ENCODE data around the gene PNKD. TPM values are rescaled to one million over a fixed set of nuclear protein-coding genes. Genes with fewer than 3 reads are reported as not detected.
A peak's percentile ranks its signal among the peaks of the same experiment; 100 is the strongest.

PNKD gene
- total RNA-seq, 2 experiments from 2014 or later = 66.3 to 74.5 TPM

GRCh38 chr2:218253232-218253625 is 17.1 kb upstream of the PNKD start:
- TF ChIP-seq EZH2phosphoT487 (IDR thresholded peaks at IDR 0.05; ENCODE audit: borderline replicate concordance, low read depth, low read length) = no peak
- TF ChIP-seq, protein P1, sequence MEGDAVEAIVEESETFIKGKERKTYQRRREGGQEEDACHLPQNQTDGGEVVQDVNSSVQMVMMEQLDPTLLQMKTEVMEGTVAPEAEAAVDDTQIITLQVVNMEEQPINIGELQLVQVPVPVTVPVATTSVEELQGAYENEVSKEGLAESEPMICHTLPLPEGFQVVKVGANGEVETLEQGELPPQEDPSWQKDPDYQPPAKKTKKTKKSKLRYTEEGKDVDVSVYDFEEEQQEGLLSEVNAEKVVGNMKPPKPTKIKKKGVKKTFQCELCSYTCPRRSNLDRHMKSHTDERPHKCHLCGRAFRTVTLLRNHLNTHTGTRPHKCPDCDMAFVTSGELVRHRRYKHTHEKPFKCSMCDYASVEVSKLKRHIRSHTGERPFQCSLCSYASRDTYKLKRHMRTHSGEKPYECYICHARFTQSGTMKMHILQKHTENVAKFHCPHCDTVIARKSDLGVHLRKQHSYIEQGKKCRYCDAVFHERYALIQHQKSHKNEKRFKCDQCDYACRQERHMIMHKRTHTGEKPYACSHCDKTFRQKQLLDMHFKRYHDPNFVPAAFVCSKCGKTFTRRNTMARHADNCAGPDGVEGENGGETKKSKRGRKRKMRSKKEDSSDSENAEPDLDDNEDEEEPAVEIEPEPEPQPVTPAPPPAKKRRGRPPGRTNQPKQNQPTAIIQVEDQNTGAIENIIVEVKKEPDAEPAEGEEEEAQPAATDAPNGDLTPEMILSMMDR (conservative IDR thresholded peaks at IDR 0.05; ENCODE audit: low read length) = no peak
- no peak overlapping the region for H2AFZ ChIP-seq (ENCODE audit: low read length)
- DNase-seq (ENCODE audit: low spot score) = no peak
- peaks cover 87% of the 10 kb centered on the region for H3K36me3 ChIP-seq (ENCODE audit: insufficient read depth, low read length)
- no peaks in the 10 kb centered on the region for H3K9me2 ChIP-seq (ENCODE audit: insufficient read depth, low read length)
- H4K20me1 ChIP-seq (ENCODE audit: insufficient read depth, low read length) = no peaks in the 10 kb centered on the region
- H3K4me1 ChIP-seq (ENCODE audit: insufficient read depth, low read length, poor library complexity, severe bottlenecking) = peaks cover 11% of the 10 kb centered on the region
- no peak overlapping the region for H3K27ac ChIP-seq (ENCODE audit: low read depth, low read length, poor library complexity, severe bottlenecking)
- POLR2A ChIA-PET = interaction anchor here (0.6 to 1.0 kb wide), 4 partner anchors 34 to 389 kb away, joined by 3 read pairs; no protein-coding TSS in a partner anchor
- BruUV-seq (replicated peaks) = no TSS peak
- intact Hi-C loops (cut with micrococcal nuclease; ENCODE audit: unreplicated experiment) = no loop called here
- CTCF ChIA-PET (ENCODE audit: unreplicated experiment) = no interaction called here
- H3K4me3 ChIP-seq (ENCODE audit: low read depth, low read length, poor library complexity, severe bottlenecking) = no peak overlapping the region
- H3K9me3 ChIP-seq (ENCODE audit: low read length) = no peaks in the 10 kb centered on the region
- H3K79me2 ChIP-seq (ENCODE audit: insufficient read depth, low read depth, low read length) = no peaks in the 10 kb centered on the region
- H3K4me2 ChIP-seq (ENCODE audit: low read length) = no peak overlapping the region

- Histone ChIP-seq H3K9me3 (ENCODE audit: low read length) (no peaks in the 10 kb centered on the region), H3K27ac (ENCODE audit: low read depth, low read length, poor library complexity, severe bottlenecking) (no peak overlapping the region), H3K4me3 (ENCODE audit: low read depth, low read length, poor library complexity, severe bottlenecking) (no peak overlapping the region), H3K4me1 (ENCODE audit: insufficient read depth, low read length, poor library complexity, severe bottlenecking) (peaks cover 29% of the 10 kb centered on the region), H2AFZ (ENCODE audit: low read length) (no peak overlapping the region), H3K9me2 (ENCODE audit: insufficient read depth, low read length) (no peaks in the 10 kb centered on the region), H3K36me3 (ENCODE audit: insufficient read depth, low read length) (peaks cover 65% of the 10 kb centered on the region), H4K20me1 (ENCODE audit: insufficient read depth, low read length) (no peaks in the 10 kb centered on the region), H3K4me2 (ENCODE audit: low read length) (no peak overlapping the region), H3K79me2 (ENCODE audit: insufficient read depth, low read depth, low read length) (no peaks in the 10 kb centered on the region)
- TF ChIP-seq, protein P1 (conservative IDR thresholded peaks at IDR 0.05; ENCODE audit: low read length) = no peak
- TF ChIP-seq EZH2phosphoT487 (IDR thresholded peaks at IDR 0.05; ENCODE audit: borderline replicate concordance, low read depth, low read length) = no peak
- ChIA-PET POLR2A (interaction anchor here (0.6 to 1.5 kb wide), 4 partner anchors 11 to 1169 kb away, joined by 3 to 7 read pairs (median 4); no protein-coding TSS in a partner anchor), CTCF (ENCODE audit: unreplicated experiment) (interaction anchor here (1.7 kb wide), 1 partner anchor 24 kb away, joined by 4 read pairs; no protein-coding TSS in a partner anchor)
- BruUV-seq (replicated peaks) = no TSS peak
- DNase-seq (ENCODE audit: low spot score) = no peak
- intact Hi-C loops (cut with micrococcal nuclease; ENCODE audit: unreplicated experiment) = no loop called here
Measured at GRCh38 chr2:218255446-218255845, 14.9 kb upstream of the PNKD start.

DNA sequence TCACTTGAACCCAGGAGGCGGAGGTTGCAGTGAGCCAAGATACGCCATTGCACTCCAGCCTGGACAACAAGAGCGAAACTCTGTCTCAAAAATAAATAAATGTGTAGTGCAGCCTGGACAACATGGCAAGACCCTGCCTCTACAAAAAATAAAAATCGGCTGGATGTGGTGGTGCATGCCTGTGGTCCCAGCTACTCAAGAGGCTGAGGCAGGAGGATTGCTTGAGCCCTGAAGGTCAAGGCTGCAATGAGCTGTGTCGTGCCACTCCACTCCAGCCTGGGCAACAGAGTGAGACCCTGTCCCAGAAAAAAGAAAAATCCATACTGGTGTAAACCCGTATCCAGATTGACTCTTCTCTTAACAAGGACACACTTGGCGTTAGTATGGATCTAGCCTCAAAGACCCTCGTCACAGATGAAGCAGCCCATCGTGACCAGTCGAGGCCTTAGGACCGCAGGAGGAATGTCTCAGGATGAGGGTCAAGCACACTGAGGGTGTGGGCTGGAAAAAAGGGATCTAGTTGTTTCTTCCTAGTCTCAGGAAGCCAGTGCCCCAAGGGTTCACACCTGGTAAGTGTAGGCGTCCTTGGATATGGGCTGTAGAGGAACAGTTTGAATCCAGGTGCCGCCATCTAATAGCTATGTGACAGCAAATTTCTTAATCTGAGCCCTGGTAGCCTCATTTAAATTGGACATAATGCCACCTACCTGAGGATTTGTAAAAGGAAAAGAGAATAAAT is 13.5 kb upstream of the PNKD start:
- Histone ChIP-seq H3K4me1 (ENCODE audit: insufficient read depth, low read length, poor library complexity, severe bottlenecking) (peaks cover 42% of the 10 kb centered on the region), H3K4me3 (ENCODE audit: low read depth, low read length, poor library complexity, severe bottlenecking) (no peak overlapping the region), H3K27ac (ENCODE audit: low read depth, low read length, poor library complexity, severe bottlenecking) (peak overlapping the region; percentile 71), H3K9me2 (ENCODE audit: insufficient read depth, low read length) (no peaks in the 10 kb centered on the region), H3K4me2 (ENCODE audit: low read length) (no peak overlapping the region), H4K20me1 (ENCODE audit: insufficient read depth, low read length) (no peaks in the 10 kb centered on the region), H3K36me3 (ENCODE audit: insufficient read depth, low read length) (peaks cover 52% of the 10 kb centered on the region), H3K79me2 (ENCODE audit: insufficient read depth, low read depth, low read length) (no peaks in the 10 kb centered on the region), H2AFZ (ENCODE audit: low read length) (no peak overlapping the region), H3K9me3 (ENCODE audit: low read length) (no peaks in the 10 kb centered on the region)
- intact Hi-C loops (cut with micrococcal nuclease; ENCODE audit: unreplicated experiment) = loop anchor here (1.0 to 2.0 kb wide), 3 partner anchors 38 to 88 kb away; no protein-coding TSS in a partner anchor
- ChIA-PET CTCF (ENCODE audit: unreplicated experiment) (interaction anchor here (1.3 to 1.4 kb wide), 2 partner anchors 30 to 41 kb away, joined by 5 read pairs; no protein-coding TSS in a partner anchor), POLR2A (interaction anchor here (0.6 to 1.1 kb wide), 3 partner anchors 9 to 111 kb away, joined by 3 to 4 read pairs (median 3); no protein-coding TSS in a partner anchor)
- DNase-seq (ENCODE audit: low spot score) = no peak
- no peak for TF ChIP-seq EZH2phosphoT487 (IDR thresholded peaks at IDR 0.05; ENCODE audit: borderline replicate concordance, low read depth, low read length)
- TF ChIP-seq, protein P1 (conservative IDR thresholded peaks at IDR 0.05; ENCODE audit: low read length) = no peak
- BruUV-seq (replicated peaks) = no TSS peak
